NCI-H1436 treated with DMSO at 0.1 percent for 48 hours (cell line): Measurements from ENCODE around the gene RNF34.

Experiments
- DNase-seq: peaks from one replicate; lab custom pipeline; 2025; lab: John Stamatoyannopoulos, UW

RNF34 gene

DNA sequence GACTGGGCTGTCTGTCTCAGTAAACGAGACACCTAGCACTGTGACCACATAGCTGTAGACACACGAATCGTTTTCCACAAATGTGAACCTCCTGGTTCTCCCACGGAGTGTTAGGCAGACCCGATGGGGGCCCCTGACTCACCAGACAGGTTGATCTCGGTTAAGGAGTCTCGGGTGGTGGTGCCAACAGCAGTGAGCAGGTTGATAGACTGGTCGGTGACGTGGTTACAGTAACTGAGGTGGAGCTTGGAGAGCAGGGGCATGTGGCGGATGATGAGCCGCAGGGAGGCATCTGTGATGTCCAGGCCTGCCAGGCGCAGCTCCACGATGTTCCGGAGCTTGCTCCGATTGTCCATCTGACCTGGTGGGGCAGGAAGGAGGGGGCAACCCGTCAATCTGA, 39.8 kb downstream of the RNF34 start:
- no peak for DNase-seq

DNA sequence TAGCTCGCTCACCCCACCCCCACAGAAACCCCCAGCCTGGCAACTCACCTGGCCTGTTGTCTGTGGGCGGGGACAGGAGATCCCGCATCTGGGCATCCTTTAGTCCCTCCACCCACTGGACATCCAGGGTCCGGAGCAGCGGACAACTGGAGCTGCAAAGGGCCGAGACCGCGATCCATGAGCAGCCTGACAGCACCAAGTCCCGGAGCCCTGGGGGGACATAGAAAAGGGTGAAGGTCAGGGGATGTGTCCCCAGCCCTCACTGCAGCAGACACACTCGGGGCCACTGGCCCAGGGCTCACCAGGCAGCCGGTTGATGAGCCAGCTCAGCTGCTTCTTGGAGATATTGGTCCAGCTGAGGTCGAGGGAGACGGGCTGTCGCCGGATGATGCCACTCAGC, 40.9 kb downstream of the RNF34 start:
- DNase-seq = no peak

DNA sequence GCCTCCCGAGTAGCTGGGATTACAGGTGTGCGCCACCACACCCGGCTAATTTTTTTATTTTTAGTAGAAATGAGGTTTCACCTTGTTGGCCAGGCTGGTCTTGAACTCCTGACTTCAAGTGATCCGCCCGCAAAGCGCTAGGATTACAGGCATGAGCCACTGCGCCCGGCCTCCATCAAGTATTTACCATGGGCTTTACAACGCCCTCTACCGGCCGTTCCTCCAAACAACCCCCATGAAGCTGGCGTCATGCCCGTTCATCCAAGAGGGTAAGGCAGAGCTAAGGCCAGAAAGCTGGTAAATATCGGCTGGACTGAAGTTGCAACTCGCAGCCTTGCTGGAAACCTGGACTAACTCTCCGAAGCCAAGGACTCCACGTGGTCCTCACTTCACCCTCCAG, 41.6 kb downstream of the RNF34 start:
- DNase-seq = no peak

DNA sequence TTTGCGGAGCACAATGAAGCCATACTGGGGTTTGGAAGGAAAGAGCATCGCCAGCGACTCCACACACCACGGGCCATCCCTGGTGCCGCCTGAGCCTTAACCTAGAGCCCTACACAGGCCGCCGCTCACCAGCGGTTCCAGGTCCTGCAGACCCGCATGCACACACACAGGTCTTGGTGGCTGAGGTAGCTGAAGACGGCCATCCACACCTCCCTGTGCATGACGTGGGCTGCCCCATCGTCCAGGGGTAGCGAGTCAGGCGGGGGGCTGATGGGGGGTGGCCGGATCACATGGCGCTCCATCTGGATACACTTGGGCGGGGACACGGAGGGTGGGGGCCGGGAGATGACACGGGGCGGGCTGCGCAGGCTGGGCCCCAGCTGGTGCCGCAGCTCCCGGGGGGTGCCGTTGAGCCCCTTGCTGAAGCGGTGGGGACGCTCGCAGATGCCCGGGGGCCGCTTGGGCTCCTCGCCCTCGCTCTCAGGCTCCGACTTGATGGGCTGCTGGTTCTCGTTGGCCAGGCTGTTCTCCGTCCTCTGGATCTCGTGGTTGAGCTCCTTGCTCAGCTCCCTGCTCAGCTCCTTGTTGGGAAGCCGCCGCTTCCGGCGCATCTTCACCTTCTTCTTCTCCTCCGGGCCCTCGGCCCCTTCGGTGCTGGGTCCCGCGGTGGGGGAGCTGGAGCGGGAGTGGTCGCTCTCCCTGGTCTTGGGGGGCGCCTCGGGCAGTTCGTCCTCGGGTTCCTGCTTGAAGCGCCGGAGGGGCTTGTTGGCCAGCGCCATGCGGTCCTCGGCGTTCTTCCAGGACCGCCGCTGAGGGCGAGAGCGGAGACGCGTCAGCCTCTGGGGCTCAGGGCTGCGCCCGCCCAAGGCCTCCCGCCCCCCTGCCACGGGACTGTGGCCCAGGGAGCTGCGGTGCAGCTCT, 42.4 kb downstream of the RNF34 start:
- no peak for DNase-seq

DNA sequence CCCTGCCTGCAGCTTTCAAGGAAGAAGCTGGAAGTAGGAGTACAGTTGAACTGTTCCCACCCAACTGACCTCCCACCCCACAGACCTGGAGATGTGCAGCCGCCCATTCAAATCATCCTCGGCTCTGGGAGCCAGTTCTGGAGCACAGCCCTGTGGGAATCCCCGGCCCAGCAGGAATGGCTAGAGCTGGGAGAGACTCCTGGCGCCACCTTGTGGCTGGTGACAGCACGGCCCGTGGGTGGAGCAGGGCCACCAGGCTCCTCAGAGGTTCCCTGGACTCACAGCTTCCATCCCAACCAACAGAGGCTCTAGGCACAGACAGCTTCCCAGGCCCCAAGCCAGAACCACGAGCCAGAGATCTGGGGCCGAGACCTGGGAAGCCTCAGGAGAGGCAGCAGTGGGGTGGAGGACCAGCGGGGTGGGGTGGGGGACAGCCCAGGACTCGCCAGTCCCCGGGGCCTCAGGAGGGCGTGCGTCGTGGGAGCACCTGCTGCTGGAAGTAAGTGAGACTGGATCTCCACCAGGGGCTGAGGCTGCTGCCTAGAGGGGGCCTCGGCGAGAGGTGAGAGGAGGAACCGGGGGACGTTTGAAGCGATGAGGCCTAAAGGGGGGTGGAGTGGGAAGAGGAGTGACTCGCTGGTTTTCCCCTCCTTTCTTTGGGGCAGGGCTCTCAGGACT, 43.4 kb downstream of the RNF34 start:
- DNase-seq = no peak

DNA sequence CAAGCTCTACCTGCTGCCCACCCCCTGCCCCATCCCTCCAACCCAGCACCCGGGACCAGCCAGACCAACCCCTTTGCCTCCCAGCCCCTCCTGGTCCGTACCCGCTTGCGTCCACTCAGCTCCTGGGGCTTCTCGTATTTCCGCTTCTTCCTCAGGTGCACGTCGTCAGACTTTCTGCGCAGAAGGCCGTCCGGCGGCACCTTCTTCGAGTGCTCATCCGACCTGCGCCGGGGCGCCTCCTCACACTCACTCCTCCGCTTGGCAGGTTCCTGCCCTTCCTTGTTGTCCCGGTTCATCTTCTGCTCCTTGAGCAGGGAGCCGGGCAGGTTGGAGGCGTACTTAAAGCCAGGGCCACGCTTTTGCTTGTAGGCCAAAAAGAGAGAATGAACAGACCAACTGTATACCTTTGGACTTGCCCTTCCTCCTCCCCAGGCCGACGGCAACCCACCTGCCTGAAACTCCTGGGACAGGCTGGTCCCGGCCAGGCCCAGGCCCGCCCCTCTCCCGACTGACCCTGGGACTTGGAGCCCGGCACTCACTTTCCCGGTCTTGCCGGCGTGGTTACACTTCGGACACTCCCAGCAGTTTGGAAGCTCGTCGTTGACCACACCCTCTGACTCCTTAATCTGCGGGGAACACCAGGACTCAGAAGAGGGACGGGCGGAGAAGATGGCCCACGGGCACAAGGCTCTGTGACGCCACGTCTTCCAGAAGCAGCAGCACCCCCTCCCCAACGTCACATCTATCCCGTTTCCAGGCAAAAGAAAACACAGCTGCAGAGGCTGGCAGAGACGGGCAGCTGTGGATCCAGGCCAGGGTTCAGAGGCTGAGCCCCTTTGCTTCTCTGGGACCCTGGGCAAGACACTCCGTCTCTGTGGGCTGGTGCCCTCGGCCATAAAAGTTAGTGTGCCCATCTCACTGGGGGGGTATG, 44.3 kb downstream of the RNF34 start:
- DNase-seq = no peak

DNA sequence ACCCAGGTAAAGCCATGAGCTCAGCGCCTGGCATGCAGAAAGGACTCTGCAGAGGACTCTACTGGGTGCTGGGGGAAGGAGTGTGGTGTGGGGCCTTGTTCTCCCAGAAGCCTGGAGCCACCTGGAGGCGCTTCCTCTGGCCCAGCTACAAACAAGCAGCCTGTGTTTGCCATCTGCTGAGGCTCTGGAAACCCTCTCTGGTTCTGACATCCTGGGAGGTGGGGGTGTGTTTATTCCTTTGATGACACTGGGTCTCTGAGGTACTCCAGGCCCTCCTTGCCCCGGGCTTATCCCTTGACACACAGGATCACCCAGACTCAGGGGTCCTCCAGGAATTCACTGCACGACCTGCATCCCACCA, 44.9 kb downstream of the RNF34 start:
- DNase-seq = no peak

DNA sequence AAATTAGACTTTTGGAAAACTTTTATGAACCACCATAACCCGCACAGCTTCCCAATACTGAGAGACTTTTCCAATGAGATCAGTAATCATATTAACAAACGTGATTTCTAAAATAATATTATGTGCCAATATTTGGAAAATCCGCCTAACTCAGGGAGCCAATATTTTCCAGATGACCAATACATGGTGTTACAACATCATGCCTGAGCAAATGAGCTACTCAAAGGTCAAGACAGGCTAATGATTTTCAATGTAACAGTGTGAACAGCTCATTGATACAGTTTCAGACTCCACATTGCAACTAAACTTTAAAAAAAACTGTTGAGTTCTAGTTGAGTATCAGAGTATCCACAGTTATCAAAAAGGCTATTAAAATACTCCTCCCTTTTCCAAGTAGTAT, 46.8 kb downstream of the RNF34 start:
- no peak for DNase-seq

DNA sequence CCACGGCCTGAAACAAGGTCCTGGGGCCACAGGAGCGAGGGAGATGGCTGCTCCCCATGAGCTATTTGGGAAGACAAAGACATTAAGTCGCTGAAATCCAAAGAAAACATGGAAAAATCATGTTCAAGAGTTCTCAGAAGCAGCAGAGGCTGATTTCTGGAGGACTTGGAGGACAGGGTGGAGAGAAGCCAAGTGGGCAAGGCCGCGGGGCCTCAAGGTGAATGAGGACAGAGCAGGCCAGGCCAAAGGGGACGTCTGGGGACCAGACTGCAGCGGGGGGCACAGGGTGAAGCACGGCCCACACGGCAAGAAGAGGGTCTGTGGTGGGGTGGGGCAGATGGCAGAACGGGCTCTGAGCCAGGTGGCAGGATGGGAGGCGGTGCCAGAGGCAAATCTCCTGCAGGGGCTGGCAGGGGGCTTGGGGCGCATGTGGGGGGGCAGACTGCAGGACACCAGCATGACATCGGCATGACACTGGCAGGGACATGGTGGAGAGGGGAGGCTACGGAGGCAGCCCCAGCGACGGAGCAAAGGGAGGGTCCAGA, 48.9 kb downstream of the RNF34 start:
- DNase-seq = no peak

DNA sequence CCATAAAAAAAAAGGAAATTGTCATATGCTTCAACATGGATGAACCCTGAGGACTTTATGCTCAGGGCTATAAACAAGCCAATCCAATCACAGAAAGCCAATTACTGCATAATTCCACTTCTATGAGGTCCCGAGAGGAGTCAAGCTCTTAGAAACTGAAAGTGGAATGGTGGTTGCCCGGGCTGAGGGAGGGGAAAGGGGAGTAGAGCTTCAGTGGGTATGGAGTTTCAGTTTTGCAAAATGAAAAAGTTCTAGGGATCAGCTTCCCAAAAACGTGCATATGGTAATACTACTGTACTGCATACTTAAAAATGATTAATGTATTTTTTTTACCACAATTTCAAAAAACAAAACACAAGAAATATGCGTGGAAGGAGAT, 52.0 kb downstream of the RNF34 start:
- no peak for DNase-seq

DNA sequence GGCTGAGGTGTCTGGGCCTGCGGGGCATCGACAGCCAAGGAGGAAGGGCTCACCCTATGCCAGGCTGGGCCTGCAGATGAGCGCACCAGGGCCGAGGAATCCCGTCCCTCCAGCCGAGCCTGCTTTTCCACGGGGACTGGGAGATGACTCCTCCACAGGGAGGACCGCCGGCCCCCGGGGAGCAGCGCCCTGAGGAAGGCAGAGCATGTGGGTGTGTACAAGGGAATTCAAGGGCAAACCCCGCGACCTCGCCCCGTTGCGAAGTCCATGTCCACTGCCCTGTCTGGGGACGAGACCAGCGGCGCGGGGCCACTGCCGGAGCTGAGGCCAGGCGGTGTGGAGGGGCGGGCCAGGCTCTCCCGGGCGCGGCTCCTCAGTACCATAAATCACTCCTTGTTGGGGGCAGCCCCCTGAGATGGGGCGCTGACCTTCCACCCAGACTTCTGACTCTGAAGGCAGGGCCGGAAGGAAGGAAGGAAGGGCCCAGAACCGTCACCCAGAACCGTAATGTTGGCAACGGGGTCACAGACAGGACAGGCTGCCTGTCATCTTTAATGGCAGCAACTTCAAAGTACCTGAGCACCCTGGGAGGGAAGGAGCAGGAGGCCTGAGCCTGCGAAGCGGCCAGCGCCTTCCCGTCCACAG, 52.5 kb downstream of the RNF34 start:
- DNase-seq = no peak

DNA sequence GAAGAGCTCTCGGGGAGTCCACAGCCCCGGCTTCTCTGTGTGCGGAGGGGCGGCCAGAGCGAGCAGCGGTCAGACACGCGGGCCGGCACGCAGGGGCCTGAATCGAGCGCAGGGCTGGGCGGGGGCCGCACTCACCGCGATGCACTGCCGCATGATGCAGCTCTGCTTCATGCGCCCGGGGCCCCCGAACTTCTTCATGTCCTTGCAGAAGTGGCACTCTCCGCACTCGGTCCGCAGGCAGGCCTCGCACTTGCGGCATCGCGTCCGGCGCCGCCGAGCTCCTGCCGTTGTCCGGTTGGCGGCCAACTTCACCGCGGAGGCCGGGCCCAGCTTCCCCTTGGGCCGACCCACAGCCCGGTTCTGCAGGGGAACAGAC, 53.1 kb downstream of the RNF34 start:
- DNase-seq = no peak

DNA sequence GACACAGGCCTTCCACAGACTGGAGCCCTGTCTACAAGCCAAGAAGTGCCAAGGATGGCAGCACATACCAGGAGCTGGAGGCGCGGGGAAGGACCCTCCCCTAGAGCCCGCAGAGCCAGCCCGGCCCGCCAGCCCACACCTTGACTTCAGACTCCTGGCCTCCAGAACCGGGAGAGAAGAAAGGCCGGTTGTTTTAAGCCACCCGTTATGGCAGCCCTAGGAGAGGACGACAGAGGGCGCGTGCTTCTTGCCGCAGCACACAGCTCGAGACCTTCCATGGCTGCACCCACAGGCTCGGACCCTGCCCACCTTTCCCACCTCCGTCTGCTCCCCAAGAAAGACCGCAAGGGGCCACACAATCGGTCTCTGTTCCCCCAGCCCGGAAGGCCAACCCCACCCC, 53.7 kb downstream of the RNF34 start:
- no peak for DNase-seq

DNA sequence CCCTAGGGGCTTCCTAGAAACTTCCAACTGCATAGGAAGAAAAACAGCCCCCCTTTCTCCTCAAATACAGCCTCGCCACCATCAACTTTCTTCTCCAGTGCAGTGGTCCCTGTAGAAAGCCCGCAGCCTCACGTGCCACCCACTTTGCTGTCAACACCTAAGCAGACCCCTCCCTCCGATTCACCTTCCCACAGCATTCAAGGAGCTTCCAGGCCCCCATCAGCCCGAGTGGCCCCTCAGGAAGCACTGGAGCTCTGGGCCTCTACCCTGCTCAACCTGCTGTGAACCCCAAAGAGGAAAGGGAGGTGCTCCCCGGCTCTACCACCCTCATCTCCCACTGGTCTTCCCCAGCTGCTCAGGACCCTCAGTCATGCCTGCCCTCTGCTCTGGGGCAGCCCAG, 55.0 kb downstream of the RNF34 start:
- no peak for DNase-seq

DNA sequence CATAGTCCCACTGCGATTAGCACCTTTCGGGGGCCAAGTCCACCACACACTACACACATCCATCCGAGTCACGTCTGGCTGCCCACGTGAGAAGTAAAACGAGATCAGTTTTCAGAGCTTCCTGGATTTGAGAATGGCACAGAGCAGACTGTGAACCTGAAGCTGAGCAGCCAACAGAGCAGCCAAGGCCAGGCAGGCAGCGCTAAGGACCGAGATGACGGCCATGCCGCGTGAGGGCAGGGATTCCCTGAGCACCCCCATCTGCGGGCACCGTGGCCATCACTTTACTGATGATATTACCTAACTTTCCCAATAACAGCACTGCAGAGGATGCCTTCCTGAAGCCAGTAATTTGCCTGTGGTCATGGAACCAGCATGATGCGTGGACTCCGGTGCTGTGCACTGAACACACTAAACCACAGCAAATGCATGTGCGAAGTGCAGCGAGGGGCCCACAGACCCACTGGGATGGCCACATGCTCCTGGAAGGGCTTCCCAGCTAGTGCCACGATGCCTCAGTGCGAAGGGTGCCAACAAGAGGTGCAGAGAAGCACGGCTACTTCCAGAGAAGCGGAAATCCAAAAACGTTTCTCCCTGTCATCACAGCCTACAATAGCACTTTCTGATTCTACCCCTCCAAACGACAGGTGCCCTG, 56.0 kb downstream of the RNF34 start:
- no peak for DNase-seq

DNA sequence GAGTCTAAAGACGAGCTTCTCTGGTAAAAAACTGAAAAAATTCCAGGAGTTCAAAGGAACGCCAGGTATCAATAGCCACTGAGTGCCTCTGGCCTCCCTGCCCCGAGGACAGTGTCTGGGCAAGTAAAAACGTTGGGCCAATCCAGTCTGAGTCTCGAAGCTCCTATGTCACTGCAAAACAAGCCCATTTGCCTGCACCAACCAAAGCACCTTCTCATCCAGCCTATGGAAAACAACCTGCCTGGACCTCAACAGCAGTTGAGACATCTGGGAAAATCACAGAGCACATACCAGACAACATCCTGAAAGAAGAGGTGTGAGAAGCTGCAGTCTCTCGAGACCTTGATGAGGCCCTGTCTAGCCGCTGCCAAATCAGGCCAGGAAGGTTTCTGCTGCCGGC, 56.6 kb downstream of the RNF34 start:
- DNase-seq = no peak

DNA sequence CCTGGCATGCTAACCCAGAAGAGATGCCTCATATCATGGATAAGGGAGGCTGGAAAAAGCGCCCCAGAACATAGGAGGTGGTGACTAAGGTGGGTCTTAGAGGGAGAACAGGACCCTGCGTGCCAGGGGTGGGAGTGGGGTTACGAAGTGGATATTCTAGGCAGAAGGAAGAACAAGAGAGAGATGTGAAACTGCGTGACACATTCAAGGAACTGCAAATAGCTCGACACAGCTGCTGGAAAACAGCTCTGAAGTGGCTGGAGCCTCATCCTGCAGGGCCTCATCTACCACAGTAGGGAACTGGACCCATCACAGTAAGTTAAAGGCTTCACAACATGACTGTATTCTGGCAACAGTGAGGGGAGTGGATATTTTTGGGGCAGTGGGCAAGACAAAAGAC, 61.1 kb downstream of the RNF34 start:
- no peak for DNase-seq

DNA sequence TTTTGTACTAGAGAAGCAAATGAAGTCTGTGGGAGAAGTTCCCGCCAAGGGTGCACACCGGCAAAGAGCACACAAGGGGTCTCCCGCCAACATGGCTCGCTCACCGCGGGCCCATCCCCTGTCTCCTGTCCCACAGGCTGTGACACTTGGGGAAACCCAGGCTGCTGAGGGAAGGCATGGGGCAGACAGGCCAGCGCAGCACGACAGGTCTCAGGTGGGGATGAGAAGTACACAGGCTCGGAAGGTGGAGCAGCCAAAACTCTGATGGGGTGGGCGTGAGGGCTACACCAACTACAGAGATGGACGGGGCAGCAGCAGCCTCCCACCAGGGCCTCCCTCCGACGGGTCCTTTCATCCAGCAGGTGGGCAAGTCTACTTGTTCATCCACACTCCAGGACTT, 64.4 kb downstream of the RNF34 start:
- no peak for DNase-seq

DNA sequence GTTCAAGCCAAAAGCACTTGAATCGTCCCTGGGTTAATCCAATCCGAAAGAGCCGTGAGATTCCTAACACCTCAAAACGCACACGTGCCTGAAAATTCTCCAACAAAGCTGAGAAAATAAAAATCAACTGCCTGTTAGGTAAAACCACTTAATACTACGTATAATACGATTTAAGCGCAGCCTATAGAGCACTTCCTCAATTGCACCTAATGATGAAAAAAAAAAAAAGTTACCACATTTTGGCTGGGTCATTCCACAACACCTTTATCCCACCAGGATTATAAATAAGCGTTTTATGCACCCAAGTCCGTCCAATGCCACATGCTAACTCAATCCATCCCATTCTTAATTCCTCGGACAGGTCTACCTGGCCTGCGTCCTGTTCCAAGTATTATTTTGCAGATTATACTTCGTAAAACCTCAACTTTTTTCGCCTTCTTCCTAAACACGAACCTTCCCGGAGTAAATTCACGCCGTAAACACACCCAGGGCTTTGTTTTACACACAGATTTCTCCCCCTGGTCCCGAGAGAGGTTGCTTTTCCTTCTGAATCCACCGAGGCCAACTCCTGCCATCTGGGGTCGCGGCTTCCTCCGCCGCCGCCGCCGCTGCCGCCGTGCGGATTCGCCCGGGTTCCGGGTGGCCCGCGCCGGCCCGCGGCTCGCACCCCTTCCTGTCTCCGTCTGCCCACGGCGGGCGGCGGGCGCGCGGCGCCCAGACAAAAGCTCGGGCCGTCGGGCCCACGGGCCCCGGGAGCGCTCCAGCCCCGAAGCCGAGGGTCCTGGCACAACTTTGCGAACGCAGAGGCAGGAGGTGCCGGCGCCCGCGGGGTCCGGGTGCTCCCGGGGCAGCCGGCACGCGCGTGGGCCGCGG, 66.2 kb downstream of the RNF34 start:
- no peak for DNase-seq
